ENCODE data around the gene KCNT2.

KCNT2 gene

DNA sequence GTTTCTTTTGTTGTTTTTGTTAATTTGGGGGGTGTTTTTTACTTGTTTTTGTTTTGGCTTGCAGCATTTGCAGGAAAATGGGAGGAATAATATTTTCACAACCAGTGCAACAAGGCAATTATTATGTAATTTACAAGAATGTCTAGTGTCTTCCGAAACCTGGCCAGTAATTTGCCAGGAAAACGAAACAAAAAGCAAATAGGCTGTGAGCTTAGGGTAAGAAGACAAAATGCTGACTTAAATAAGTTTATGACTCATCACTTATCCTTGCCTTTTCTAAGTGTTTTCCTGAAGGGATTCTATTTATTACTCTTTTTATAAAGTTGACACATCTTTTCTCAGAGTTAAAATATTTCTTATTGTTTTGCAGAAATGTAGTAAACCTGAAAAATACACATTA lies 49.8 kb downstream of the KCNT2 start (continued):
- TF ChIP-seq, protein P1, sequence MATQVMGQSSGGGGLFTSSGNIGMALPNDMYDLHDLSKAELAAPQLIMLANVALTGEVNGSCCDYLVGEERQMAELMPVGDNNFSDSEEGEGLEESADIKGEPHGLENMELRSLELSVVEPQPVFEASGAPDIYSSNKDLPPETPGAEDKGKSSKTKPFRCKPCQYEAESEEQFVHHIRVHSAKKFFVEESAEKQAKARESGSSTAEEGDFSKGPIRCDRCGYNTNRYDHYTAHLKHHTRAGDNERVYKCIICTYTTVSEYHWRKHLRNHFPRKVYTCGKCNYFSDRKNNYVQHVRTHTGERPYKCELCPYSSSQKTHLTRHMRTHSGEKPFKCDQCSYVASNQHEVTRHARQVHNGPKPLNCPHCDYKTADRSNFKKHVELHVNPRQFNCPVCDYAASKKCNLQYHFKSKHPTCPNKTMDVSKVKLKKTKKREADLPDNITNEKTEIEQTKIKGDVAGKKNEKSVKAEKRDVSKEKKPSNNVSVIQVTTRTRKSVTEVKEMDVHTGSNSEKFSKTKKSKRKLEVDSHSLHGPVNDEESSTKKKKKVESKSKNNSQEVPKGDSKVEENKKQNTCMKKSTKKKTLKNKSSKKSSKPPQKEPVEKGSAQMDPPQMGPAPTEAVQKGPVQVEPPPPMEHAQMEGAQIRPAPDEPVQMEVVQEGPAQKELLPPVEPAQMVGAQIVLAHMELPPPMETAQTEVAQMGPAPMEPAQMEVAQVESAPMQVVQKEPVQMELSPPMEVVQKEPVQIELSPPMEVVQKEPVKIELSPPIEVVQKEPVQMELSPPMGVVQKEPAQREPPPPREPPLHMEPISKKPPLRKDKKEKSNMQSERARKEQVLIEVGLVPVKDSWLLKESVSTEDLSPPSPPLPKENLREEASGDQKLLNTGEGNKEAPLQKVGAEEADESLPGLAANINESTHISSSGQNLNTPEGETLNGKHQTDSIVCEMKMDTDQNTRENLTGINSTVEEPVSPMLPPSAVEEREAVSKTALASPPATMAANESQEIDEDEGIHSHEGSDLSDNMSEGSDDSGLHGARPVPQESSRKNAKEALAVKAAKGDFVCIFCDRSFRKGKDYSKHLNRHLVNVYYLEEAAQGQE (tag by site-specific recombination; IDR thresholded peaks at IDR 0.05): no peak
- TF ChIP-seq ZNF548 (tag by site-specific recombination; IDR thresholded peaks at IDR 0.05) (no peak), ZNF501 (tag by site-specific recombination; IDR thresholded peaks at IDR 0.05) (no peak), SCRT1 (tag by site-specific recombination; IDR thresholded peaks at IDR 0.05; ENCODE audit: borderline replicate concordance) (no peak), ZBTB7A (tag by site-specific recombination; IDR thresholded peaks at IDR 0.05; ENCODE audit: low read depth) (no peak), ZNF624 (tag by site-specific recombination; IDR thresholded peaks at IDR 0.05) (no peak)
- TF ChIP-seq, protein P2, sequence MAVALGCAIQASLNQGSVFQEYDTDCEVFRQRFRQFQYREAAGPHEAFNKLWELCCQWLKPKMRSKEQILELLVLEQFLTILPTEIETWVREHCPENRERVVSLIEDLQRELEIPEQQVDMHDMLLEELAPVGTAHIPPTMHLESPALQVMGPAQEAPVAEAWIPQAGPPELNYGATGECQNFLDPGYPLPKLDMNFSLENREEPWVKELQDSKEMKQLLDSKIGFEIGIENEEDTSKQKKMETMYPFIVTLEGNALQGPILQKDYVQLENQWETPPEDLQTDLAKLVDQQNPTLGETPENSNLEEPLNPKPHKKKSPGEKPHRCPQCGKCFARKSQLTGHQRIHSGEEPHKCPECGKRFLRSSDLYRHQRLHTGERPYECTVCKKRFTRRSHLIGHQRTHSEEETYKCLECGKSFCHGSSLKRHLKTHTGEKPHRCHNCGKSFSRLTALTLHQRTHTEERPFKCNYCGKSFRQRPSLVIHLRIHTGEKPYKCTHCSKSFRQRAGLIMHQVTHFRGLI (tag by site-specific recombination; IDR thresholded peaks at IDR 0.05): no peak

DNA sequence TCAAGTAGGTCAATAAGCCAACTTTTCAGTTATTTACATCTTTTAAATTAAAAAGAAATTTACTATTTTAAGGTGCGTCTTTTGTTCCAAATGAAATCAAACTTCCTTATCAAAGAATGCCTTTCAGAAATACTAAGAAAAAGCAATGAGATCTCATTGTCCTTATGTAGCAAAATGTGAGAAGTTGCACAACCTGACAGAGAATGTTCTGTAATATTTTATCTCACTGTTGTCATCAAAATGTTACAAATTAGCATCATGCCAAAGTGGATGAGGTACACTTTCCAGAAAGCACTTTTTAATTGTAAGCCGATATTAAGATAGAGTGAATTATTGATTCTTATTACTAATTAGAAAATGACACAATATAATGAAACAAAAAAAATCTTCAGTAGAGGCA lies 50.4 kb downstream of the KCNT2 start:
- no peaks in the 10 kb centered on the region for H3K36me3 ChIP-seq (ENCODE audit: control insufficient read depth in 2 of 2, insufficient read depth in 1 of 2, low read length in 2 of 2)
- POLR2A ChIA-PET: no interaction called here
- TF ChIP-seq ZNF239 (tag by site-specific recombination; IDR thresholded peaks at IDR 0.05) (no peak), ZFP41 (tag by site-specific recombination; IDR thresholded peaks at IDR 0.05; ENCODE audit: borderline replicate concordance) (no peak), ZNF792 (tag by site-specific recombination; IDR thresholded peaks at IDR 0.05) (no peak), HOXD13 (CRISPR knock-in tag; IDR thresholded peaks at IDR 0.05; ENCODE audit: borderline replicate concordance) (no peak), KLF10 (tag by site-specific recombination; IDR thresholded peaks at IDR 0.05) (no peak), HOXA7 (CRISPR knock-in tag; IDR thresholded peaks at IDR 0.05; ENCODE audit: borderline replicate concordance) (no peak), KLF9 (tag by site-specific recombination; IDR thresholded peaks at IDR 0.05; ENCODE audit: low read depth) (no peak), ZNF214 (tag by site-specific recombination; IDR thresholded peaks at IDR 0.05; ENCODE audit: borderline replicate concordance) (no peak), GLI4 (tag by site-specific recombination; IDR thresholded peaks at IDR 0.05) (no peak), ZNF837 (tag by site-specific recombination; IDR thresholded peaks at IDR 0.05) (no peak), ZNF776 (tag by site-specific recombination; IDR thresholded peaks at IDR 0.05; ENCODE audit: borderline replicate concordance) (no peak), ZNF544 (tag by site-specific recombination; IDR thresholded peaks at IDR 0.05) (no peak), RBAK (tag by site-specific recombination; IDR thresholded peaks at IDR 0.05) (no peak), ZBTB21 (tag by site-specific recombination; IDR thresholded peaks at IDR 0.05) (no peak)
- TF ChIP-seq, protein P3, sequence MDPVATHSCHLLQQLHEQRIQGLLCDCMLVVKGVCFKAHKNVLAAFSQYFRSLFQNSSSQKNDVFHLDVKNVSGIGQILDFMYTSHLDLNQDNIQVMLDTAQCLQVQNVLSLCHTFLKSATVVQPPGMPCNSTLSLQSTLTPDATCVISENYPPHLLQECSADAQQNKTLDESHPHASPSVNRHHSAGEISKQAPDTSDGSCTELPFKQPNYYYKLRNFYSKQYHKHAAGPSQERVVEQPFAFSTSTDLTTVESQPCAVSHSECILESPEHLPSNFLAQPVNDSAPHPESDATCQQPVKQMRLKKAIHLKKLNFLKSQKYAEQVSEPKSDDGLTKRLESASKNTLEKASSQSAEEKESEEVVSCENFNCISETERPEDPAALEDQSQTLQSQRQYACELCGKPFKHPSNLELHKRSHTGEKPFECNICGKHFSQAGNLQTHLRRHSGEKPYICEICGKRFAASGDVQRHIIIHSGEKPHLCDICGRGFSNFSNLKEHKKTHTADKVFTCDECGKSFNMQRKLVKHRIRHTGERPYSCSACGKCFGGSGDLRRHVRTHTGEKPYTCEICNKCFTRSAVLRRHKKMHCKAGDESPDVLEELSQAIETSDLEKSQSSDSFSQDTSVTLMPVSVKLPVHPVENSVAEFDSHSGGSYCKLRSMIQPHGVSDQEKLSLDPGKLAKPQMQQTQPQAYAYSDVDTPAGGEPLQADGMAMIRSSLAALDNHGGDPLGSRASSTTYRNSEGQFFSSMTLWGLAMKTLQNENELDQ (tag by site-specific recombination; IDR thresholded peaks at IDR 0.05; ENCODE audit: low read depth): no peak
- TF ChIP-seq, protein P4, sequence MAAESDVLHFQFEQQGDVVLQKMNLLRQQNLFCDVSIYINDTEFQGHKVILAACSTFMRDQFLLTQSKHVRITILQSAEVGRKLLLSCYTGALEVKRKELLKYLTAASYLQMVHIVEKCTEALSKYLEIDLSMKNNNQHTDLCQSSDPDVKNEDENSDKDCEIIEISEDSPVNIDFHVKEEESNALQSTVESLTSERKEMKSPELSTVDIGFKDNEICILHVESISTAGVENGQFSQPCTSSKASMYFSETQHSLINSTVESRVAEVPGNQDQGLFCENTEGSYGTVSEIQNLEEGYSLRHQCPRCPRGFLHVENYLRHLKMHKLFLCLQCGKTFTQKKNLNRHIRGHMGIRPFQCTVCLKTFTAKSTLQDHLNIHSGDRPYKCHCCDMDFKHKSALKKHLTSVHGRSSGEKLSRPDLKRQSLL (tag by site-specific recombination; IDR thresholded peaks at IDR 0.05): no peak
- TF ChIP-seq, protein P5, sequence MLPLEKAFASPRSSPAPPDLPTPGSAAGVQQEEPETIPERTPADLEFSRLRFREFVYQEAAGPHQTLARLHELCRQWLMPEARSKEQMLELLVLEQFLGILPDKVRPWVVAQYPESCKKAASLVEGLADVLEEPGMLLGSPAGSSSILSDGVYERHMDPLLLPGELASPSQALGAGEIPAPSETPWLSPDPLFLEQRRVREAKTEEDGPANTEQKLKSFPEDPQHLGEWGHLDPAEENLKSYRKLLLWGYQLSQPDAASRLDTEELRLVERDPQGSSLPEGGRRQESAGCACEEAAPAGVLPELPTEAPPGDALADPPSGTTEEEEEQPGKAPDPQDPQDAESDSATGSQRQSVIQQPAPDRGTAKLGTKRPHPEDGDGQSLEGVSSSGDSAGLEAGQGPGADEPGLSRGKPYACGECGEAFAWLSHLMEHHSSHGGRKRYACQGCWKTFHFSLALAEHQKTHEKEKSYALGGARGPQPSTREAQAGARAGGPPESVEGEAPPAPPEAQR (tag by site-specific recombination; IDR thresholded peaks at IDR 0.05): no peak
- H3K9me3 ChIP-seq (ENCODE audit: control insufficient read depth, insufficient read depth, low read depth, low read length): no peaks in the 10 kb centered on the region
- no peaks in the 10 kb centered on the region for H3K4me1 ChIP-seq (ENCODE audit: control insufficient read depth, insufficient read depth, low read length)
- CTCF ChIA-PET: interaction anchor here (0.7 kb wide), 1 partner anchor 12 kb away, joined by 3 read pairs; no protein-coding TSS in a partner anchor
- no peak overlapping the region for H3K4me3 ChIP-seq (ENCODE audit: low read depth, low read length)
- no peak overlapping the region for H3K27ac ChIP-seq (ENCODE audit: extremely low read depth, low read depth, low read length)
